Astrocyte (in vitro differentiated cells and primary cell): Measurements from ENCODE around the gene DDIAS. TPM values are rescaled to one million over a fixed set of nuclear protein-coding genes. Genes with fewer than 3 reads are reported as not detected.

Source experiments
- DNase-seq: peaks from one replicate; pipeline ENCODE4 v3.0.0-alpha.2; 2010; ENCODE audit warnings: low read depth
- FAIRE-seq: peaks from 2 replicates; lab custom pipeline; 2011; peaks lifted over from hg19 to GRCh38; lab: Jason Lieb, UNC
- H2AFZ ChIP-seq: 2 replicates; pipeline ENCODE4 v1.6.0; 2012; ENCODE audit warnings: low read depth, low read length, inconsistent platforms
- H3K27ac ChIP-seq: 2 replicates; pipeline ENCODE4 v1.5.1; 2011; ENCODE audit warnings: low read depth, low read length, inconsistent platforms
- H3K27me3 ChIP-seq: 2 replicates; pipeline ENCODE4 v1.6.0; 2011; ENCODE audit warnings: low read length, inconsistent platforms; ENCODE audit not compliant: insufficient read depth
- H3K36me3 ChIP-seq: 2 replicates; pipeline ENCODE4 v1.5.1; 2011; ENCODE audit warnings: low read length, inconsistent platforms; ENCODE audit not compliant: insufficient read depth
- H3K4me1 ChIP-seq: 2 replicates; pipeline ENCODE4 v1.5.1; 2011; ENCODE audit warnings: low read length, inconsistent platforms; ENCODE audit not compliant: insufficient read depth
- H3K4me2 ChIP-seq: 2 replicates; pipeline ENCODE4 v1.6.0; 2012; ENCODE audit warnings: low read length, inconsistent platforms
- H3K4me3 ChIP-seq: 2 replicates; pipeline ENCODE4 v1.5.1; 2011; ENCODE audit warnings: low read depth, mild to moderate bottlenecking, low read length, inconsistent platforms; ENCODE audit not compliant: insufficient read depth
- H3K79me2 ChIP-seq: 2 replicates; pipeline ENCODE4 v1.6.0; 2012; ENCODE audit warnings: mild to moderate bottlenecking, low read length, inconsistent platforms; ENCODE audit not compliant: insufficient read depth
- H3K9ac ChIP-seq: 2 replicates; pipeline ENCODE4 v1.6.0; 2012; ENCODE audit warnings: mild to moderate bottlenecking, low read length, inconsistent platforms
- H3K9me3 ChIP-seq: 2 replicates; pipeline ENCODE4 v1.5.1; 2012; ENCODE audit warnings: low read depth, mild to moderate bottlenecking, low read length, inconsistent platforms; ENCODE audit not compliant: insufficient read depth
- H4K20me1 ChIP-seq: 2 replicates; pipeline ENCODE4 v1.6.0; 2012; ENCODE audit warnings: low read length, inconsistent platforms; ENCODE audit not compliant: insufficient read depth
- H3K27ac Mint-ChIP-seq: one replicate; pipeline ENCODE4 v1.8.0; 2021; ENCODE audit warnings: mild to moderate bottlenecking, mixed read lengths; ENCODE audit not compliant: unreplicated experiment
- H3K27me3 Mint-ChIP-seq: one replicate; pipeline ENCODE4 v1.8.0; 2021; ENCODE audit warnings: low read depth, mixed read lengths; ENCODE audit not compliant: unreplicated experiment
- H3K36me3 Mint-ChIP-seq: one replicate; pipeline ENCODE4 v1.8.0; 2021; ENCODE audit warnings: low read depth, mixed read lengths; ENCODE audit not compliant: unreplicated experiment
- H3K4me1 Mint-ChIP-seq: one replicate; pipeline ENCODE4 v1.8.0; 2021; ENCODE audit warnings: low read depth, mixed read lengths; ENCODE audit not compliant: unreplicated experiment
- H3K4me3 Mint-ChIP-seq: one replicate; pipeline ENCODE4 v1.8.0; 2021; ENCODE audit warnings: mild to moderate bottlenecking, moderate library complexity, mixed read lengths; ENCODE audit not compliant: unreplicated experiment
- H3K9me3 Mint-ChIP-seq: one replicate; pipeline ENCODE4 v1.8.0; 2021; ENCODE audit warnings: mild to moderate bottlenecking, mixed read lengths; ENCODE audit not compliant: unreplicated experiment
- EZH2 ChIP-seq: IDR thresholded peaks from 2 replicates; pipeline ENCODE4 v1.6.1; 2012; ENCODE audit warnings: mild to moderate bottlenecking, low read length, inconsistent platforms; ENCODE audit not compliant: insufficient read depth
- total RNA-seq: library from RNA; stranded (reverse); gene quantifications from 2 replicates; pipeline ENCODE4 v1.2.1, GENCODE V29; 2021
- TF ChIP-seq, protein P1 (sequence below): IDR thresholded peaks from 2 replicates; pipeline ENCODE4 v1.5.1; 2011; ENCODE audit warnings: low read depth, mild to moderate bottlenecking, inconsistent platforms, low read length, moderate library complexity; ENCODE audit not compliant: insufficient read depth

Gene DDIAS
- total RNA-seq, 1 donor from 2014 or later = 4.0 TPM

DNA sequence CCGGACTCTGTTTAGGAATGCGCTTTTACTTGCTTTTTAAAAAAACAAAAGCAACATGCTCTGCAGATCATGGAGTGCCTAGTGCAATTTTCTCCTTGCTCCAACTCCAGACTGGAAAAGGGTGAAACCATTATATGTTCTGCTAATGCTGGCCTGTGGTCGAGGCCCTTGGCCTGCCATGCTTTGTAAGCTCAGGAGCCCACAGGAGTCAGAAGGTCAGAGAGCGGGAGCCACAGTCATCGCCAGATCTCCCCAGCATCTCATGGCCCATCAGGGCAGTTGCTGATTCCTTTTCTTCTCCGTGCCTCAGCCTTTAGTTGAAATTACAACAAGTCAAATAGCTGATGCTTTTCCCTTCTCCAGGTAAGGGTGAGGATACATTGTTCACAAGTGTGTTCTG is 80.3 kb downstream of the DDIAS start:
- no peaks in the 10 kb centered on the region for H3K27me3 ChIP-seq
- H3K4me1 Mint-ChIP-seq = peaks cover 42% of the 10 kb centered on the region
- H3K27ac Mint-ChIP-seq = no peak overlapping the region
- H3K9me3 ChIP-seq = no peaks in the 10 kb centered on the region
- H3K27ac ChIP-seq = no peak overlapping the region
- no peaks in the 10 kb centered on the region for H3K79me2 ChIP-seq
- no peak overlapping the region for H3K4me2 ChIP-seq
- no peak overlapping the region for H2AFZ ChIP-seq
- peaks cover 36% of the 10 kb centered on the region for H3K4me1 ChIP-seq
- H3K9ac ChIP-seq = no peak overlapping the region
- H3K36me3 Mint-ChIP-seq = no peaks in the 10 kb centered on the region
- FAIRE-seq = no peak
- H3K9me3 Mint-ChIP-seq = no peaks in the 10 kb centered on the region
- no peak for TF ChIP-seq EZH2
- TF ChIP-seq, protein P1, sequence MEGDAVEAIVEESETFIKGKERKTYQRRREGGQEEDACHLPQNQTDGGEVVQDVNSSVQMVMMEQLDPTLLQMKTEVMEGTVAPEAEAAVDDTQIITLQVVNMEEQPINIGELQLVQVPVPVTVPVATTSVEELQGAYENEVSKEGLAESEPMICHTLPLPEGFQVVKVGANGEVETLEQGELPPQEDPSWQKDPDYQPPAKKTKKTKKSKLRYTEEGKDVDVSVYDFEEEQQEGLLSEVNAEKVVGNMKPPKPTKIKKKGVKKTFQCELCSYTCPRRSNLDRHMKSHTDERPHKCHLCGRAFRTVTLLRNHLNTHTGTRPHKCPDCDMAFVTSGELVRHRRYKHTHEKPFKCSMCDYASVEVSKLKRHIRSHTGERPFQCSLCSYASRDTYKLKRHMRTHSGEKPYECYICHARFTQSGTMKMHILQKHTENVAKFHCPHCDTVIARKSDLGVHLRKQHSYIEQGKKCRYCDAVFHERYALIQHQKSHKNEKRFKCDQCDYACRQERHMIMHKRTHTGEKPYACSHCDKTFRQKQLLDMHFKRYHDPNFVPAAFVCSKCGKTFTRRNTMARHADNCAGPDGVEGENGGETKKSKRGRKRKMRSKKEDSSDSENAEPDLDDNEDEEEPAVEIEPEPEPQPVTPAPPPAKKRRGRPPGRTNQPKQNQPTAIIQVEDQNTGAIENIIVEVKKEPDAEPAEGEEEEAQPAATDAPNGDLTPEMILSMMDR = no peak
- no peaks in the 10 kb centered on the region for H4K20me1 ChIP-seq
- no peak for DNase-seq
- peaks cover 6% of the 10 kb centered on the region for H3K36me3 ChIP-seq
- H3K4me3 ChIP-seq = no peak overlapping the region
- no peak overlapping the region for H3K4me3 Mint-ChIP-seq
- no peaks in the 10 kb centered on the region for H3K27me3 Mint-ChIP-seq

Other genes with a start within 250 kb of the DDIAS start
- gene FAM181B, start 167.9 kb upstream of the DDIAS start, total RNA-seq = 0.11 and 0.17 TPM in 2 replicates
- gene PRCP, start 1.3 kb upstream of the DDIAS start, total RNA-seq = 62.0 and 70.8 TPM in 2 replicates
- gene RAB30, start 170.2 kb downstream of the DDIAS start, total RNA-seq = 35.5 and 40.0 TPM in 2 replicates